ENCODE data around the gene COX7B.
"Not testable (repeated sequence)": the region's sequence is repeated elsewhere in the genome, so short reads cannot be mapped to it uniquely, and the experiment has no call there.

The COX7B gene, protein sequence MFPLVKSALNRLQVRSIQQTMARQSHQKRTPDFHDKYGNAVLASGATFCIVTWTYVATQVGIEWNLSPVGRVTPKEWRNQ

DNA sequence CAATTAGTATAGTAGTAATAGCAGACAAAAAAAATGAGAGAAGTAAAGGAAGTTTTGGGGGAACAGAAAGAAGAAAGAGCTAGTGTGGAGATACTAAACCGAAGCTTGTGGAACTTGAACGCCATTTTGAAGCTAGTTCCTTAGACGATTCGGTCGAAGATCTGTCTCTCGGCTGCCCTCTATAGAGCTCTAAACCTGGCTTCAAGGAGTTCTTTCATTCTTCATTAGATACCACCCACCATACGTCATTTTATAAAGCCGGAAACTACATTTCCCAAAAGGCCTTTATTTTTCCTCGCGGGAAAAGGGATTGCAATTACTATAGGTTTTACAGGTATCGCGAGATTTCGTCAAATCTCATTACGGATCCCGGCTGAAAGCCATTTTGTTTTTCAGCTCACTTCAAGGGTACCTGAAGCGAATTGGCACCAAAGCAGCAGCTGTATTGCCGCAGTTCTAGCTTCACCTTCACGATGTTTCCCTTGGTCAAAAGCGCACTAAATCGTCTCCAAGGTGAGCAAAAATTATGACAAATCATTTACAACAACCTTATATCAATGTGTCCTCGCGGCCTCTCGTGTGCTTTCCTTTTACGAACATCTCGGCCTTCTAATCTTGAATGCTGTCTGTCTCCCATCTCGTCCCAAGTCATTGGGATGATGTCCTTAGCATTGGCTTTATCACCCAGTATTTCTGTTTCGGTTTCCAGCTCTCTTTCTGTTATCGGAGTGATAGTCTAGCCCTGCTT is at the start of gene COX7B:
Gene COX7B (plus strand): TSS at position 388 of the 748 bp plus-strand sequence. CDS start 86 bp downstream, at position 474.
- DNase-seq = peak; percentile 99

DNA sequence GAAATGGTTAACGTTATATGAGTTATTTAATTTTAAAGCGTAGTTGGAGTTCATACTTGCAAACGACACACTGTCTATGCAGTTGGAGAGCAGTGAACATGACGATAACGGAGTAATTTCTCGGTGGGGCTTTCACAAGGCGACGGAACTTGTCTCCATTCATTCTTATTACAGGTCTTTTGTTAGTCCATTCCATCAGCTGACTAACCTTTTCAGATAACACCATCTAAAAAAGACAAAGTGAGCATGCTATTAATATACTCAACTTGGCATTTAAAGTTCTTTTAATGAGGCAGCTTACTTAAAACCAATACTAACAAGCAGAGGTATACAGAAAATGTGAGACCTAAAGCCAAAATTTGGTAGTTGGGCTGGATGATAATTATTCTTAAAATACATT is 23.9 kb upstream of the COX7B start:
- no peak for DNase-seq

DNA sequence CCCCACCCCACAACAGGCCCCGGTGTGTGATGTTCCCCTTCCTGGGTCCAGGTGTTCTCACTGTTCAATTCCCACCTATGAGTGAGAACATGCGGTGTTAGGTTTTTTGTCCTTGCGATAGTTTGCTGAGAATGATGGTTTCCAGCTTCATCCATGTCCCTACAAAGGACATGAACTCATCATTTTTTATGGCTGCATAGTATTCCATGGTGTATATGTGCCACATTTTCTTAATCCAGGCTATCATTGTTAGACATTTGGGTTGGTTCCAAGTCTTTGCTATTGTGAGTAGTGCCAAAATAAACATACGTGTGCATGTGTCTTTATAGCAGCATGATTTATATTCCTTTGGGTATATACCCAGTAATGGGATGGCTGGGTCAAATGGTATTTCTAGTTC is 17.9 kb upstream of the COX7B start:
- DNase-seq = not testable (repeated sequence)

DNA sequence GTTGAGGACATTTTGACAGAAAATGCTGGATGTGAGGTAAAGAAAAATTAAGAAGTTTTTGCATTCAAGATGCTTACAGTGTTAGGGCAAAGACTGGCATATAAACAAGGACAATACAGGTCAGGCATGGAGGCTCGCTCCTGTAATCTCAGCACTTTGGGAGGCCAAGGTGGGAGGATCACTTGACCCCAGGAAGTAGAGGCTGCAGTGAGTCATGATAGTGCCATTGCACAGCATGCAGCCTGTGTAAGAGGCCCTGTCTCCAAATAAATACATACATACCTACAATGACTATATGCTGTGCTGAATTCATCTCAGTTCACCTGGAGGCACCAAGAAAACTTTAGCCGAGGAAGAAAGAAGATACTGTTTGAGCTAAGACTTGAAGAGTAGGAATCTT is 6.4 kb upstream of the COX7B start:
- no peak for DNase-seq

DNA sequence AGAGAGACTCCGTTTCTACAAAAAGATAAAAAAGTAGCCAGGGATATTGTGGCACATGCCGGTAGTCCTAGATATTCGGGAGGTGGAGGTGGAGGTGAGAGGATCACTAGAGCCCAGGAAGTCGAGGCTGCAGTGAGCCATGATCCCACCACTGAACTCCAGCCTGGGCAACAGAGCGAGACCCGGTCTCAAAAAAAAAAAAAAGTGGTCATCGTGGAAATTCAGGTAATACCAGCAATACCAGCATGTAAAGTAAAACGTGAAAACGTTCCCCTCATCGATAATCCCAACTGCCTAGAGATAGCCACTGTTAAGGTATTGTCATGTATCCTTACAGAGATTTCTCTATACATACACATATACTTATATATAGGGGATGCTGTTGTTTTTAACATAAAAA is 5.6 kb upstream of the COX7B start:
- no peak for DNase-seq

DNA sequence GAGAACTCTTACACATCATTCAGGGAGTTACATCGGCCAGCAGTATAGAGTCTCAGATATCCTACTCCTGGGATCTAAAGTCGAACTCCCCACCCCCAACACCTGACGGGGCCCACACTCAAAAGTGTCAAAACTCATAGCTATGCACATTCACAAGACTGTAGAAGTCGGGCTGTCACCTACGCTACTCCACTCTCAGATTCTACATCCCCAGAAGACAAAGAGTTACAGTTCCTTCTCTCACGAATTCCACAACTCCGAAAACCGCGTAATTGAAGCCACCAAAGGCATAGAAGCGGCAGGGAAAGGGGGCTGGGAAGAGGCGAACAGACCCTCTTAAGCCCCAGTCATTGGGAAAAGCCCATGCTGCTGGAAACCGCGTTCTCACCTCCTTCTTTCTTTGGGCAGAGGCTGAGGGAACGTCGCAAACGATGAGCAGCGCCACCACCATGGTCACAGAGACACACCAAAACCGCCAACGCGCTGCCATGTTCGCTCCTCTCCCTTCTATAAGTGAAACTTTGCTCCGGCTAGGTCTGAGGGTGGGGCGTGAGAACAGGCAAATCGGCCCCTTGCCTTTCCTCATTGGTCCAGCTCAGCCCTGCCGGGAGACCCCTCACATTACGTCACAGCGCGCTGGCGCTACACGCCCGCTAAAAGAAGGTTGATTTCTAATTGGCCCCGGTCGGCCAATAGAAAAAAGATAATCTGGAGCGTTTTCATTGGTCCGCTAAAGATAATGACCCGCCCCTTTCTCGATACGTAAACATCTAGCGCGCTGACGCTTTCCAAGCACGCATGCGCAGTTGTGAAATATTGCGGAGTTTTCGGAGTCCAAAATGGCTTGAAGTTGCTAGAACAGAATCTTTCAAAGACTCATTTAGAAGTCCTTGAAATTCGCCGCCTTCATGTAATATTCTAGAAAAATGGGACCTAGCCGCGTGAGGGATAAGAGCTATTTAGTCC is 4.1 kb upstream of the COX7B start, which contains the start of gene MAGT1:
Gene MAGT1 (minus strand): TSS at position 515 of the 966 bp plus-strand sequence. CDS start 25 bp downstream, at position 490.
- peak; percentile 99 for DNase-seq

DNA sequence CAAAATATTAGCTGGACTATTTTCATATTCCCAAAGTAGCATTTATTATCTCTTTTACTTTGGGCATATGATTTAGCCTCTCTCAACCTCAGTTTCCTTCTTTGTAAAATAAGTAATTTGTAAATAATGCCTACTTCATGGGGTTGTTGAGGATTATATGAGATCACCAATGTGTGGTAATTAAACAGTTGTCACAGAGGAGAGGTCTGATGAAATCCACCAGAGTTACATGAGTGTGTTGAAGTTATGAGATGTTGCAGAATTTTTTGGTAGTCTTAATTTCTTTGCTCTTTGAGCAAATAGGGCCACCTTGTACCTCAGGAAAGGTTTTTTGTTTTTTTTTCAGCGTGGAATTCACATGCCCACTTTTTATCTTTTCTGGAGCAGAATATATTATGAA is 1.4 kb downstream of the COX7B start:
- DNase-seq = no peak

DNA sequence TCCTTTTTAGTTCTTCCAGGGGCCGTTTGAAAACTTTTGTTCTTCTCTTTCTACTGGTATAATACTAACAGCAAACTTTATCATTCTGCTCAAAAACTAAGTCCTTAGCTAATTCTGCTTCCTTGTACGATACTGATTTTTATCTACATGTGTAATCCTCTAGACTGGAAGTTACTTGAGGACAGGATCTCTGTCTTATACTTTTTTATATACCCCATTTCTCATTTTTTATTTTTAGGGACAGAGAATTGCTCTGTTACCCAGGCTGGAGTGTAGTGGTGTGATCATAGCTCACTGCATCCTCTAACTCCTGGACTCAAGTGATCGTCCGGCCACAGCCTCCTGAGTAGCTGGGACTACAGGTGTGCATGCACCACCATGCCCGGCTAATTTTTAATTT is 2.2 kb downstream of the COX7B start:
- DNase-seq = no peak

DNA sequence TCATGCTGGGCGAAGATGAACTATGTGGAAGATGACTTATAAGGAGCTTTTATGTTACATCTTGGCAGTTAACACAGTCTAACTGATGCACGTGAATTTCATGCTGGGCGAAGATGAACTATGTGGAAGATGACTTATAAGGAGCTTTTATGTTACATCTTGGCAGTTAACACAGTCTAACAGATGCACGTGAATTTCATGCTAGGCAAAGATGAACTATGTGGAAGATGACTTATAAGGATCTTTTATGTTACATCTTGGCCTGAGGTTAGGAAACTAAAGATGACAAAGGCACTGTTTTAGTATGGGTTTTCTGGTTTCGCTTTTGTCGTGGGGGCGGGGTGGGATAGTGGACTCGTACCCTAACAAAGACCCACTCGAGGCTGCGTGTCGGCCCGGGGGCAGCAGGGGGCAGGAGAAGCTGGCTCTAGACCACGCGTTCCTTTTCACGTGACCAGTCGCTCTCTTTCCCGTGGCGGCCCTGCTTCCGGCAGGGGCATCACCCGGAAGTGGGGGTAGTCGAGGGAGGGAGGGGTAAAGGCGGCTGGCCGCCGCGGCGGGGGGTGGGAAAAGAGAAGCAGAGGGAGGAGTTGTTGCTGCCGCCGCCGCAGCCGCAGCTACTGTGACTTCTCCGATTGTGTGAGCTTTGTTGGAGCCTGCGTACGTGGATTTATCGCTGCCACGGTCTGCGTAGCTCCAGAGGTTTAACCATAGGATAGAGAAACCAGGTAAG is 11.0 kb downstream of the COX7B start, which contains the start of gene ATP7A:
Gene ATP7A (plus strand): TSS at position 586 of the 733 bp plus-strand sequence. CDS start 60,949 bp downstream, outside the sequence.
- DNase-seq = peak; percentile 97

DNA sequence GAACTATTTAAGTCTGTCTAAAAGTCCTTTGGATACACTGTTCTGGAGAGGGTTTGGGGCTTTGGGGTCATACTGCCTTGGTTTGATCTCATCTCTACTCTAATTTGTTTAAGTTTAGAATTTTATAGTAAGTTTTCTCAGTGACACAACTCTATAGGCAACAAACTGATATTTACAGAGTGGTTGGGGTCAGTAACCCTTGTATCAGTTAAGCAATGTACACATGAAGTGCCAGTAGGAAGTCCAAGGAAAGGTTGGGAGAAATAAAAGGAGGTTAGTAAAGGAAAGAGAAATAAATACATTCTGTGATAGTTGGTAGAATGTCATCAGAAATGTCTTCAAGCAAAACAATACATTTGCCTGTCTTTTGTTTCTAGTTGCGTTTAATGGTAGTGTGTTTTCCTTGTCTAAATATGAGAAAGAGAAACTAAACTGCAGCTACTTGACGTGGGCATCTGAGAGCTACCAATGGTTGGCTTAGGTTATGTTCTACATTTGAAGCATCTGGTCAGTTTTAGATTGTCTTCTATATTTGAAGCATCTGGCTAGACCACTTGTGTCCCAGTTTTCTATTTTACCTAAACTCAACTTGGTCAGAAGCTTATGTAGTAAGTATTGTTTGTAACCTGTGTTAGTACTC is 18.1 kb downstream of the COX7B start:
- no peak for DNase-seq

DNA sequence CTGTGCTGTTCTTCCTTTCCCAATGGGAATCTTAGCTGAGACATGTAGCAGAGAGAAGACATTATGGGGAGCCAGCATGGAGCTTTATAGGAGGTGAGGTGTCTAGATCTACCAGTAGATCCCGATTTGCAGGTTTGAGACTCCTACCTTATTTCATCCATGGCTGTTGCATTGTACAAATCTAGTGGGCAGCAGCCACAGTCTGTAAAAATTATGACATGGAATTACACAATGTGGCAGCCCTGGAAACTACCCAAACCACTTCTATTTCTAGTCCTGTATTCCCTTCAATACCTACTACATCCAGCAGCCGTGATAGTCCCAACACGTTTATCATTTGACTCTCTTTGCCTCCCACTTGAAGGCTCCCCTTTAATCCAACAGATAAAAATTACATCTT is 19.3 kb downstream of the COX7B start:
- no peak for DNase-seq

DNA sequence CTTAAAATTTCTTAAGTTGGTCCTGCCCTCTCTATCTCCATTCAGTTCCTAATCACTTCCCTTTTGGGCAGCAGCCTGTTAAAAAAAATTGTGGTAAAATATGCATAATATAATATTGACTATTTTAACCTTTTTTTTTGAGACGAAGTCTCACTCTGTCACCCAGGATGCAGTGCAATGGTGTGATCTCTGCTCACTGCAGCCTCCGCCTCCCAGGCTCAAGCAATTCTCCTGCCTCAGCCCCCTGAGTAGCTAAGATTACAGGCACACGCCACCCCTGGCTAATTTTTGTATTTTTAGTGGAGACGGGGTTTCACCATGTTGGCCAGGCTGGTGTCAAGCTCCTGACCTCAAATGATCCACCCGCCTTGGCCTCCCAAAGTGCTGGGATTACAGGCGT is 20.1 kb downstream of the COX7B start:
- not testable (repeated sequence) for DNase-seq

DNA sequence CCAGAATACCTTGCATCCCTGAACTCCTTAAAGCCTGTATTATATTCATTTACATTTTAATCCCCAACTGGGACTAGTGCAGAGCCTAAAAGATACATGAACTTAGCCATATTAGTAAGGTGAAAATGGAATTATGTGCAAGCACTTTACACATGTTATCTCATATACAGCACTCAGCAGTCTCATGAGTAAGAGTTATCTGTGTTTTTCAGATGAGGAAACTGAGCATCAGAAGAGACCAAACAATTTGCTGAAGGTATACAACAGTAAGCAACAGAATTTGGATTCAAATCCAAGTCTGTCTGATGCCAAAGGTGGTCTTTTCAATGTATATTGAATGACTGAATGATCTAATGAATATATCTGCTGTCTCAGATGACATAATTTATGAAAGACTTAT is 23.5 kb downstream of the COX7B start:
- no peak for DNase-seq

DNA sequence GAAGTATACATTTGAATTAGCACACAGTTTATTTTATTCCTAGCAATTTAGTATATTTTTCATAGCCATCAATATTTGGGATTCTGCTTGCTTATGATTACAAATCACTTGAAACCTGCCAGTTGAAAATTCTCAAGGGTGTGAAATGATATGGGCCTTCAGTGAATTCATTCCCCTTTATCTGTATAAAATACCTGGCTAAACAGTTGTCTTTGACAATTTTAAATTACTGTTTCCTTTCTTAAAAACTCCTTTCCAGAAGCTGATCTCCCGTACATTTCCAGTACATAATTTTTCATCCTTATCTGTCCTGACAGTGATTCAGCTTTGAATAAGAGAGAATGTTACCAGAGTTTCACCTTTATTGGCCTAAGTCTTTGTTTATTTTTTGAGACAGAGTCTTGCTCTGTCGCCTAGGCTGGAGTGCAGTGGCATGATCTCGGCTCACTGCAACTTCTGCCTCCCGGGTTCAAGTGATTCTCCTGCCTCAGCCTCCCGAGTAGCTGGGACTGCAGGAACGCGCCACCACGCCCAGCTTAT is 25.1 kb downstream of the COX7B start:
- no peak for DNase-seq

DNA sequence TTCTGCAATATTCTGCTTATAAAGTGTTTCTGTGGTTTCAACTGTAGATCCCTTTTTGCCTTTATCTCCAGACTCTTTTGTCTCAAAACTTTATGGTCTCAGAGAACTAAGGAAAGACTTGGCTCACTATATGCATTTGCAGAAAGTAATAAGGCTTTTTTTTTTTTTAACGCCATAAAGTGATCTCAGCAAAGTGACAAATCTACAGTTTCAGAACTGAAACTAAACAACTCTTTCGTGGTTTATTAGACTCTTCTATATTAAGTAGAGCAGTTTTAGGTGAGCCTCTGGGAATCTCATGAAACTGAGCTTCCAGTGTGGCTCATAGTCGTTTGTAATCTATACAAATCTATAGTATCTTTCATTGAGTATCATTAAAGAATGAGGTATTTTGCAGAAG is 26.5 kb downstream of the COX7B start:
- DNase-seq = no peak

DNA sequence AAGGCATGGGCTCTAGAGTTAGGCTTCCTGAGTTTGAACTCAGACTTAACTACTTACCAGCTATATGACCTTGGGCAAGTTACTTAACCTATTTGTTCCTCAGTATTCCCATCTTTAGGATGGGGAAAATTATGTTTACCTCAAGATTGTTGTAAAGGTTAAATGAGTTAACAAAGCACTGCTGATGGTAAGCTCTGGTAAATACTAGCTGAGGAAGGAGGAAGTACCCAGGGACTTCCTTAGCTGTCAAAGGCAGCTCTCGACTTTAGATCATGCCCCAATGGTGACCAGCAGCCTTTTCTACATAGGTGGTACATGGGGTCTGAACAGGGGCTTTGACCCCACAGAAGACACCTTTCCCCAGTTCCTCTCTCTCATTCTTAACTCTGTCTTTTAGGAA is 31.3 kb downstream of the COX7B start:
- DNase-seq = no peak

DNA sequence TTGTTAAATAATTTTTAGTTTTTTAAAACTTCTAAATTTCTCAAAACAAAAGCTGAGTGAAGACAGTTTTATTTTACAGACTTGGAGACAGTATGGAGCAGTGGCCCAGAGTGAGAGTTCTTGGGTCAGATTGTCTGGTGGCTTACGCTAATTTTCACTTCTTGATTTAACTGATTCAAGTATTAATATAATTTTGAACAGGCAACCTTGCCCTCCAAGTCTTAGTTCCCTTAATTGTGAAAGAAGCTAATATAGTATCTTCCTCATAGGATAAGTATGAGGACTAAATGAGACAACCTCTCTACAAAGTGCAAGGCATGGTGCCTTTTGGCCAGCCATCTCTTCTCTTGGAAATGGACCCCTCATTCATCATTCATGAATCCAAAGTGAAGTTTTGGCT is 36.6 kb downstream of the COX7B start:
- no peak for DNase-seq

DNA sequence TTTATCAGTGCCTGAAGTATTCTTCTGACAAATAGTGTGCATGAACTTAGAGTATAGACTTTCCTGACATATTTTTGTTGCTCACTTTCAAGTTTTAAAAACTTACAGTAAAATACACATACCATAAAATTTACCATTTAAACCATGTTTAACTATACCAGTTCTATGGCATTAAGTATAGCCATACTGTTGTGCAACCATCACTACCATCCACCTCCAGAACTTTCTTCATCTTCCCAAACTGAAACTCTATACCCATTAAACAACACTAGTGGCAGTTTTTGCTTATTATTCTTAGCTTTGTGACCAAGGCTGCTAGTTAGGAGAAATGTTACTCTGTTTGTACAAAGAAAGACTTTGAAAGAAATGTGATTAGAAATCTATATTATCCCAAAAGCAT is 37.0 kb downstream of the COX7B start:
- no peak for DNase-seq

DNA sequence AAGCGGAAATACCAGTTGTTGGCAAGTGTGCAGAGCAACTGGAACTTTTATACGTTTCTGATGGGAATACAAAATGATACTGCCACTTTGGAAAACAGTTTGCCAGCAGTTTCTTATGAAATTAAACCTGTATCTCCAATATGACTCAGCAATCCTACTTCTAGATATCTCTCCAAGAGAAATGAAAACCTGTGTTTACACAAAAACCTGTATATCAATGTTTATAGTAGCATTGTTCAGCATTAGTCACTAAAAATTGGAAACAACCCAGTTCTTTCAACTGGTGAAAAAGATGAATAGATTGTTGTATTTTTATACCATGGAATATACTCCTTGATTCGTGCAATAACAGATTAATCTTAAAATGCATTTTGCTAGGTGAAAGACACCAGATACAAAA is 38.0 kb downstream of the COX7B start:
- DNase-seq = no peak

DNA sequence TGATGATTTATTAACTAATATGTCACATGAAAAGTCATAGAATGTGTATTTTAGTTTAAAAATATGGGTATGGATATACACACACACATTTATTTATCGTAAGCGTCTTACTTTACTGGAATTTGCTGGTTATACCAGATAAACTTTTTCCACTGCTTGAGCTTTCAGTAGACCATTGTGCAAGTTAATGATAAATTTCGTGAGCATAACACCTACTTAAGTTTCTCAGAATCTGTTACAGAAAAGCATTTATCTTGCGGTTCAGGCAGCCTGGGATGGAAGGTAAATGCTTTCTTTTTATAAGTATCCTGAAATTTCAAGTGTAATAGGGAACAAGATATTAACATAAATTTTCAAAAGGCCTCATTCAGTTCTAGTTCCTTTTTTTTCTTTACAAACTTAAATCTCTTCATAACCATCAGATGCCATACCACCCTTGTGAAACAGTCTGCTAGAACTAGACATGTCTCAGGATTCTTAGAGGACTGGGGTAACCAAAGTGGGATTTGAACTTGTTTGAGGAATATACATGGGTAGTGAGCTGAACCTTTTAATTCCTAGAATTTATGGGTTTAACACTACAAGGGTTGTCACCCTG is 38.9 kb downstream of the COX7B start:
- no peak for DNase-seq

DNA sequence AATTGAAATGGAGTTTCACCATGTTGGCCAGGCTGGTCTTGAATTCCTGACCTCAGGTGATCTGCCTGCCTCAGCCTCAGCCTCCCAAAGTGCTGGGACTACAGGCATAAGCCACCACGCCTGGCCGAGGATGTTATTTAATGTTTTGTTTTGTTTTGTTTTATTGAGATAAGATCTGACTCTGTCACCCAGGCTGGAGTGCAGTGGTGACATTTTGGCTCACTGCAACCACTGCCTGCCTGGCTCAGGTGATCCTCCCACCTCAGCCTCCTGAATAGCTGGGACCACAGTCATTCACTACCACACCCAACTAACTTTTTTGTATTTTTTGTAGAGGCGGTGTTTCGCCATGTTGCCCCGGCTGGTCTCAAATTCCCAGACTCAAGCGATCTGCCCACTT is 45.8 kb downstream of the COX7B start:
- DNase-seq = not testable (repeated sequence)
